Measurements from ENCODE around the gene OCIAD1. TPM values are rescaled to one million over a fixed set of nuclear protein-coding genes. Genes with fewer than 3 reads are reported as not detected.

Gene OCIAD1
- 103 TPM for total RNA-seq (2021; ENCODE audit: unreplicated experiment)
- 77.3 TPM for polyA plus RNA-seq (2012; ENCODE audit: insufficient read length)
- Bru-seq, nascent RNA, result percentile 90 among the genes with signal in this experiment
- BruChase-seq, experiment 1, labeled RNA remaining after a 2-hour chase, result percentile 94 among the genes with signal in this experiment
- BruChase-seq, experiment 2, labeled RNA remaining after a 6-hour chase, result percentile 90 among the genes with signal in this experiment
- long read RNA-seq, transcript OCIAD1-202 (9 exons, 1,594 nt), result minor isoform, 8 of 85 reads
- long read RNA-seq, transcript OCIAD1-201 (9 exons, 1,414 nt), result major isoform, 37 of 85 reads
- long read RNA-seq, partial matches to known transcripts, result 6 of 85 reads
- long read RNA-seq, other reads (novel, unspliced or antisense), result 32 of 85 reads

- H3K36me3 ChIP-seq (ENCODE audit: control insufficient read depth, insufficient read depth, low read length), result peaks cover 10% of the 10 kb centered on the region
- H3K4me1 ChIP-seq (ENCODE audit: control insufficient read depth, insufficient read depth, low read length), result peaks cover 6% of the 10 kb centered on the region; the same call in 1 of the 2 replicates
- no TSS peak for BruUV-seq (replicated peaks)
- H3K27me3 ChIP-seq (ENCODE audit: control insufficient read depth, insufficient read depth, low read length), result no peaks in the 10 kb centered on the region
- TF ChIP-seq TCF7L2 (IDR thresholded peaks at IDR 0.05; ENCODE audit: low read depth, low read length) (peak; percentile 21; the same call in 1 of the 2 replicates), CTCF (IDR thresholded peaks at IDR 0.05) (no peak), REST (IDR thresholded peaks at IDR 0.05; ENCODE audit: insufficient read depth in 1 of 2, low read depth in 2 of 2, low read length in 1 of 2) (no peak), POLR2AphosphoS5 (IDR thresholded peaks at IDR 0.05; ENCODE audit: low read depth, low read length) (peak; percentile 44; the same call in 1 of the 2 replicates), SIN3A (IDR thresholded peaks at IDR 0.05; ENCODE audit: borderline replicate concordance, insufficient read depth, low read depth, low read length) (0 out of 2 replicates have a peak, but pooled peaks have one; percentile 28)
- peak within 1 kb of the TSS; percentile 92 to 97 for H3K4me3 ChIP-seq (ENCODE audit: low read depth in 2 of 2, low read length in 2 of 2)
- H3K9me3 ChIP-seq (ENCODE audit: control insufficient read depth, insufficient read depth, low read depth, low read length), result no peaks in the 10 kb centered on the region
- in situ Hi-C loops (cut with HindIII; ENCODE audit: low pct_unique_long_range_greater_than_20kb, low sequenced_read_pairs), result no loop called here
- peak; percentile 100 for ATAC-seq
- ChIA-PET CTCF (no interaction called here), POLR2A (no interaction called here)
- DNase-seq (ENCODE audit: low read depth, low spot score), result peak; percentile 92
- H3K27ac ChIP-seq (ENCODE audit: low read length), result peak within 1 kb of the TSS; percentile 93
- intact Hi-C loops (cut with micrococcal nuclease; ENCODE audit: unreplicated experiment), result no loop called here
Observed at GRCh38 chr4:48830706-48831531, at the start of gene OCIAD1. Gene OCIAD1 (plus strand): TSS chr4:48831088. CDS start chr4:48832625, 1,537 bp downstream.

GRCh38 chr4:48781968-48782367, 48.9 kb upstream of the OCIAD1 start:
- H3K9me3 ChIP-seq (ENCODE audit: control insufficient read depth, insufficient read depth, low read depth, low read length), result no peaks in the 10 kb centered on the region
- no peak overlapping the region for H3K27ac ChIP-seq (ENCODE audit: low read length)
- H3K4me1 ChIP-seq (ENCODE audit: control insufficient read depth, insufficient read depth, low read length), result peaks cover 7% of the 10 kb centered on the region
- ATAC-seq (no peak), DNase-seq (ENCODE audit: low read depth, low spot score) (no peak)
- no TSS peak for BruUV-seq (replicated peaks)
- CTCF ChIA-PET, result no interaction called here
- peaks cover 3% of the 10 kb centered on the region; the same call in 1 of the 2 replicates for H3K36me3 ChIP-seq (ENCODE audit: control insufficient read depth, insufficient read depth, low read length)
- intact Hi-C loops (cut with micrococcal nuclease; ENCODE audit: unreplicated experiment) (loop anchor here (5.0 kb wide), 1 partner anchor 205 kb away; no protein-coding TSS in a partner anchor), in situ Hi-C loops (cut with HindIII; ENCODE audit: low pct_unique_long_range_greater_than_20kb, low sequenced_read_pairs) (no loop called here)
- POLR2A ChIA-PET, result interaction anchor here (0.6 kb wide), 1 partner anchor 138 kb away, joined by 5 read pairs; no protein-coding TSS in a partner anchor
- TF ChIP-seq POLR2AphosphoS5 (IDR thresholded peaks at IDR 0.05; ENCODE audit: low read depth, low read length) (no peak), REST (IDR thresholded peaks at IDR 0.05; ENCODE audit: insufficient read depth in 1 of 2, low read depth in 2 of 2, low read length in 1 of 2) (no peak), SIN3A (IDR thresholded peaks at IDR 0.05; ENCODE audit: borderline replicate concordance, insufficient read depth, low read depth, low read length) (no peak)
- H3K4me3 ChIP-seq (ENCODE audit: low read depth in 2 of 2, low read length in 2 of 2), result no peak overlapping the region
- H3K27me3 ChIP-seq (ENCODE audit: control insufficient read depth, insufficient read depth, low read length), result no peaks in the 10 kb centered on the region
